ENCODE data around the gene HDDC3.

GRCh38 chr15:90932660-90932991 is 277 bp upstream of the HDDC3 start:
- no peak for TF ChIP-seq POLR2AphosphoS5 (IDR thresholded peaks at IDR 0.05; ENCODE audit: borderline replicate concordance, low read depth, low read length)
- no peak for TF ChIP-seq EZH2 (IDR thresholded peaks at IDR 0.05)
